ENCODE results near the gene BEND7.

GRCh38 chr10:13528875-13529713 is at the start of gene BEND7:
- TF ChIP-seq CTCF (IDR thresholded peaks at IDR 0.05) (no peak), POLR2A (IDR thresholded peaks at IDR 0.05) (no peak), POLR2AphosphoS5 (IDR thresholded peaks at IDR 0.05) (no peak), EP300 (IDR thresholded peaks at IDR 0.05) (no peak)

Measured in stomach (tissue), 4 donors.